Ascending aorta (tissue), 2 donors: ENCODE data around the gene SAYSD1. TPM values are rescaled to one million over a fixed set of nuclear protein-coding genes. Genes with fewer than 3 reads are reported as not detected.

Experiments used
- DNase-seq, 2 donors: peaks; one replicate each; pipeline ENCODE4 v3.0.0-alpha.2; 2019; ENCODE audit warnings: low spot score in 2 of 2
- H3K27ac ChIP-seq, 2 donors: fragments of 200-600 bp; sonication (generic); one replicate each; pipeline ENCODE4 v1.5.1; 2016 to 2017; ENCODE audit warnings: mild to moderate bottlenecking in 1 of 2
- H3K27me3 ChIP-seq: fragments of 200-600 bp; sonication (generic); one replicate; pipeline ENCODE4 v1.5.1; 2017
- H3K36me3 ChIP-seq, 2 donors: fragments of 200-600 bp; sonication (generic); one replicate each; pipeline ENCODE4 v1.5.1; 2016
- H3K4me1 ChIP-seq, 2 donors: fragments of 200-600 bp; sonication (generic); one replicate each; pipeline ENCODE4 v1.5.1; 2016 to 2017; ENCODE audit warnings: mild to moderate bottlenecking in 1 of 2
- H3K4me3 ChIP-seq, 2 donors: fragments of 200-600 bp; sonication (generic); one replicate each; pipeline ENCODE4 v1.5.1; 2016 to 2017; ENCODE audit warnings: mild to moderate bottlenecking in 1 of 2
- H3K9me3 ChIP-seq, 2 donors: fragments of 200-600 bp; sonication (generic); one replicate each; pipeline ENCODE4 v1.5.1; 2016
- intact Hi-C: fragments of 100-400 bp; cut with DNase I; formaldehyde crosslinking; loops from one replicate; pipeline ENCODE4 v1.15.1; 2023
- total RNA-seq: library from RNA; depleted of rRNA; stranded (reverse); fragments of >200 nt; gene quantifications from one replicate; pipeline ENCODE4 v1.1.0, GENCODE V29; 2016
- TF ChIP-seq, protein P1 (sequence below), 3 experiments: fragments of 200-600 bp in 2 of 3; fragments of 450-650 bp in 1 of 3; sonication (generic) in 2 of 3; IDR thresholded peaks; one replicate each; pipeline ENCODE4 v1.5.1; 2016 to 2019; ENCODE audit warnings: antibody characterized with exemption in 3 of 3, mild to moderate bottlenecking in 1 of 3, moderate library complexity in 1 of 3

SAYSD1 gene
- total RNA-seq, 1 donor from 2014 or later: 2.1 TPM

DNA sequence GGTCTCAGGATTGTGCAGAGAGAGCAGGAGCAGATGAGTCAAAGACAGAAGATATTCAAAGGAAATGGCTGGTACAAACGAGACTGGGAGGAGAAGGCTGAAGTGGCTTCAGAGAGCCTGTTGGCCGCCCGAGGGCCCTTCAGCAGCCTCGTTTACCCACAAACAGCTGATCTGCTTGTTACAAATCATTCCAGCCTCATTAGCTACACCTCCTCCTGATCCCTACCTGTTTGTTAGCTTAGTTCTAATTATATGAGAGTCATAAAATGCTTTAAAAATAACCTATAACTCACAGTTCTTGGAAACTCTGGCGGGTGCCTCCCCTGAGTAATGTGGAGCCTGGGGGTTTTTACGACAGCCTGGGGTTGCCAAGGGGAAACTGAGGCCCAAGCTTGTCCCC is 53.8 kb downstream of the SAYSD1 start:
- Histone ChIP-seq H3K9me3 (no peaks in the 10 kb centered on the region), H3K4me3 (no peak overlapping the region), H3K4me1 (no peaks in the 10 kb centered on the region), H3K36me3 (no peaks in the 10 kb centered on the region), H3K27ac (no peak overlapping the region), H3K27me3 (no peaks in the 10 kb centered on the region)
- intact Hi-C loops: no loop called here
- TF ChIP-seq, protein P1, sequence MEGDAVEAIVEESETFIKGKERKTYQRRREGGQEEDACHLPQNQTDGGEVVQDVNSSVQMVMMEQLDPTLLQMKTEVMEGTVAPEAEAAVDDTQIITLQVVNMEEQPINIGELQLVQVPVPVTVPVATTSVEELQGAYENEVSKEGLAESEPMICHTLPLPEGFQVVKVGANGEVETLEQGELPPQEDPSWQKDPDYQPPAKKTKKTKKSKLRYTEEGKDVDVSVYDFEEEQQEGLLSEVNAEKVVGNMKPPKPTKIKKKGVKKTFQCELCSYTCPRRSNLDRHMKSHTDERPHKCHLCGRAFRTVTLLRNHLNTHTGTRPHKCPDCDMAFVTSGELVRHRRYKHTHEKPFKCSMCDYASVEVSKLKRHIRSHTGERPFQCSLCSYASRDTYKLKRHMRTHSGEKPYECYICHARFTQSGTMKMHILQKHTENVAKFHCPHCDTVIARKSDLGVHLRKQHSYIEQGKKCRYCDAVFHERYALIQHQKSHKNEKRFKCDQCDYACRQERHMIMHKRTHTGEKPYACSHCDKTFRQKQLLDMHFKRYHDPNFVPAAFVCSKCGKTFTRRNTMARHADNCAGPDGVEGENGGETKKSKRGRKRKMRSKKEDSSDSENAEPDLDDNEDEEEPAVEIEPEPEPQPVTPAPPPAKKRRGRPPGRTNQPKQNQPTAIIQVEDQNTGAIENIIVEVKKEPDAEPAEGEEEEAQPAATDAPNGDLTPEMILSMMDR (IDR thresholded peaks at IDR 0.05): no peak
- DNase-seq: no peak

DNA sequence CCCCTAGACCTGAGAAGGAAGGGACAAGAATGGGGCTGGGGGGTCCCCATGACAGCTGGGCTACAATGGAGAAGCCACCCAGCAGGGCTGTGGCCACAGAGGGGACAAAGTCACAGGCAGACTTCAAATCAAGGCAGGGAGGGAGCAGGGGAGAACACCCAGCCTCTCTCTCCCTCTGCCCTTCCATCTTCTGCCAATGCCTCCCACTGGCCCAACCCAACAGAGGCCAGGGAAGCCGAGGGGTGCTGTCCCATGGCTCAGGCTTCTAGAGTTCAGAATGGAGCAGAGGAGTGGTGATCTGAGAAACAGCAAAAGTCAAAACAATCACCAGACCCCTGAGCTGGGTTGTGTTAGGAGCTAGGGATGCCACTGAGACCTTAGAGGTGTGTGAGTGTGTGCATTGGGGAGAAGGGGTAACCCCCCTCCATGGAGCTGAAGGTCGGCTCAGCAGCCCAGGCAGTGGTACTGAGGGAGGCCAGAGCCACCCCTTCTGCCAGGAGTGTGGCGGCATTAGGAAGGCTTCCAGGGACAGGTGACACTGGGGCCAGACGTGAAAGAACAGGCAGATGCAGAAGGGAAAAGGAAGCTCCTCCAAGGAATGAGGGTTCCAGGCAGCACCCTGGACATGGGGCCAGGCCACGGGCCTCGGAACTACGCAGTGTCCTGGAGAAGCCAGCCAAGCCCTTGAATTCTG is 54.4 kb downstream of the SAYSD1 start:
- Histone ChIP-seq H3K27ac (no peak overlapping the region), H3K4me3 (no peak overlapping the region), H3K9me3 (no peaks in the 10 kb centered on the region), H3K27me3 (no peaks in the 10 kb centered on the region), H3K4me1 (no peaks in the 10 kb centered on the region), H3K36me3 (no peaks in the 10 kb centered on the region)
- DNase-seq: no peak
- TF ChIP-seq, protein P1 (IDR thresholded peaks at IDR 0.05): no peak
- intact Hi-C loops: no loop called here

DNA sequence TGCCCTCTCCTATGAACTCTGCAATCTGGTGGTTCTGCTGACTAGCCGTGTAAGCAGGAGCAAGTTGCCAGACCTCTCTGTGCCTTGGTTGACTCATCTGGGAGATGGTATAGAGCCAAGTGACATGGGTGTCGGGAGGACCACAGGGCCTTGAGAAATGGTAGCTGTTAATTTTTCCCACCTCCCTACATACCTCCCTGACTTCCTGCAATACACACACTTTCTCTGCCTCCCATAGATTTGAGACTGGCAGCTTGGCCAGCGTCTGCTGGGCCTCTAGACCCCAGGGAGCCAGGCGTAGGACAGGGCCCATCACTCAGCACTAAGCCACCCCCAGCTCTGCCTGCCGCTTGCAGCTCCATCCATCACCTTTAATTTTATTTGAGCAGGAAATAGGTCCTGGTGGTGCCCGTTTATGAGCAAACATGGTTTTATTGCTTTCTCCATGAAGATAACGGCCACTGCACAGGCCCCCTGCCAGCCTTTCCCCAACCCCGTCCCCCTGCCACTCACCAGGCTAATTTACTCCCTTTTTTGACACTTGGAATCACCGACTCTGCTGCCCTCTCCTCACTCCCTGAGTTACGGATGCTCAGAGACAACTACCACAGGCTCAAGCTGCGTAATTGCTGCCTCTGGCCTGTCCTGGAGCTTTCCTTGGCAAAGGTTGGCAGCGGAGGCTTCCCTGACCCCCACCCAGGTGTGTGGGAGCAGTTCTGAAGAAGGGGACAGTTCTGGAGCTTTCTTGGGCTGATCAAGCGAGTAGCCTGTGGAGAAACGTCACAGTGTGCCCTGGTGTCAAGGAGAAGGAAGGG is 55.3 kb downstream of the SAYSD1 start:
- no peak for DNase-seq
- Histone ChIP-seq H3K36me3 (no peaks in the 10 kb centered on the region), H3K4me3 (no peak overlapping the region), H3K9me3 (no peaks in the 10 kb centered on the region), H3K27ac (no peak overlapping the region), H3K4me1 (no peaks in the 10 kb centered on the region), H3K27me3 (no peaks in the 10 kb centered on the region)
- intact Hi-C loops: no loop called here
- TF ChIP-seq, protein P1 (IDR thresholded peaks at IDR 0.05): no peak

DNA sequence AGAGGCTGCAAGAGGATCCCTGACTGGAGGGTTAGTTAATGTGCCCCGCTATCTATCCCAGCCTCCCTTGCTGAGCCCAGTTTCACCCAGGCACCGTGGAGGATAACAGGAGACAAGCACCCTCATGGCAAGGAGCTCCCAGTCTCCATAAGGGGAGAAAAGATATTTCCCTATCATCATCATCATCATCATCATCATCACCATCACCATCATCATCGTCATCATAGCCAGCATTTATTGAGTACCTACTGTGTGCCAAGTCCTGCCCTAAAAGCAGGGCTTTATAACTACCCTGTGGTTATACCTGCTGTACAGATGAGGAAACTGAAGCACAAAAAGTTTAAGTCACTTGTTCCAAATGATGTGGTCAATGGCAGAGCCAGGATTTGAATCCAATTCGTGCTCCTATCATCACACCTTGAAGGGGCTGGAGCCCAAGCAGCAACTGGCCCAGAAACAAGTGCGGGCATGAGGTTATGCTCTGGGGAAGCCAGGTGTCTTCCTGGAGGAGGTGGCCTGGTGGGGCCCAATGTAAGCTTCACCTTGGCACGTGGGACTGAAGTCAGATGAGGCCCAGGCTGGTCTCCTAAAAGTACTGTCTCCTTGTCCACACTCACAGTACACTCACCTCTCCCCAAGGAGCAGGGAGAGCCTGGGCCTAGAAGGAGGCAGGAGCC is 56.4 kb downstream of the SAYSD1 start:
- TF ChIP-seq, protein P1 (IDR thresholded peaks at IDR 0.05): no peak
- intact Hi-C loops: no loop called here
- no peaks in the 10 kb centered on the region for H3K4me1 ChIP-seq
- no peak overlapping the region for H3K27ac ChIP-seq
- no peak for DNase-seq
- H3K36me3 ChIP-seq: no peaks in the 10 kb centered on the region
- no peaks in the 10 kb centered on the region for H3K9me3 ChIP-seq
- no peak overlapping the region for H3K4me3 ChIP-seq
- no peaks in the 10 kb centered on the region for H3K27me3 ChIP-seq

DNA sequence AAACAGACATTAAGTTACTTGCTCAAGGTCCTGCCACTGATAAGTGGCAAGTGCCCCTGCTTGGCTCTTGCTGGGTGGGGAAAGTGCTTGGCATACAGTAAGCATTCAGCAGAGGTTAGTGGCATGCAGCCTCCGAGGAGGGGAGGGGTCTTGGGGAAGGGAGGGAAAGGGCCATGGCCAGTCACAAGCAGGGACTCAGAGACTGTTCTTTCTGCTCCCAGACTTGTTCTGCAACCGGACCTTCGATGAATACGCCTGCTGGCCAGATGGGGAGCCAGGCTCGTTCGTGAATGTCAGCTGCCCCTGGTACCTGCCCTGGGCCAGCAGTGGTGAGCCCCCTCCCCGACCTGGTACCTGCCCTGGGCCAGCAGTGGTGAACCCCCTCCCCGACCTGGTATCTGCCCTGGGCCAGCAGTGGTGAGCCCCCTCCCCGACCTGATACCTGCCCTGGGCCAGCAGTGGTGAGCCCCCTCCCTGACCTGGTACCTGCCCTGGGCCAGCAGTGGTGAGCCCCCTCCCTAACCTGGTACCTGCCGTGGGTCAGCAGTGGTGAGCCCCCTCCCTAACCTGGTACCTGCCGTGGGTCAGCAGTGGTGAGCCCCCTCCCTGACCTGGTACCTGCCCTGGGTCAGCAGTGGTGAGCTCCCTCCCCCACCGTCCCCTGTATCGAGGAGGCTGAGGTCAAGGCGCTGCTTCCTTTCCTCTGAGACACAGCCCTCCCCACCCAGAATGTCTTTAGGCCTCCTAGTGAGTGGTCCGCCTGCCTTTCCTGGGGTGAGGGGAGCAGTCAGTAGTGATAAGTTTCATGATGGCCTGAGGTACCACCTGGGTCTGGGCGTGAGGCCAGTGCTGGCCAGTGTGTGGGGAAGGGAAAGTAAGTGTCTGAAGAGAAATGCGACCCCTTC is 57.5 kb downstream of the SAYSD1 start:
- H3K27ac ChIP-seq: no peak overlapping the region
- no peaks in the 10 kb centered on the region for H3K36me3 ChIP-seq
- DNase-seq: no peak
- H3K27me3 ChIP-seq: no peaks in the 10 kb centered on the region
- no peak overlapping the region for H3K4me3 ChIP-seq
- TF ChIP-seq, protein P1 (IDR thresholded peaks at IDR 0.05): no peak
- no peaks in the 10 kb centered on the region for H3K4me1 ChIP-seq
- no peaks in the 10 kb centered on the region for H3K9me3 ChIP-seq
- intact Hi-C loops: no loop called here
